Spinal cord (tissue), 10 donors: ENCODE results near the gene BAX. TPM values are rescaled to one million over a fixed set of nuclear protein-coding genes. Genes with fewer than 3 reads are reported as not detected.

Source experiments
- DNase-seq, 6 donors: peaks; one replicate each; pipeline versions ENCODE4 v3.0.0 to v3.0.0-alpha.2; 2013 to 2015; ENCODE audit warnings: low spot score in 6 of 6, low read depth in 4 of 6
- H3K27ac ChIP-seq: one replicate; pipeline ENCODE4 v1.5.1; 2013; ENCODE audit warnings: low read depth, low read length, control low read depth
- H3K27me3 ChIP-seq: one replicate; pipeline ENCODE4 v1.6.1; 2013; ENCODE audit warnings: low read length; ENCODE audit not compliant: control insufficient read depth, insufficient read depth
- H3K36me3 ChIP-seq: one replicate; pipeline ENCODE4 v1.6.1; 2013; ENCODE audit warnings: low read length; ENCODE audit not compliant: control insufficient read depth, insufficient read depth
- H3K4me1 ChIP-seq: one replicate; pipeline ENCODE4 v1.6.1; 2013; ENCODE audit warnings: low read length; ENCODE audit not compliant: control insufficient read depth, insufficient read depth
- H3K4me3 ChIP-seq: one replicate; pipeline ENCODE4 v1.5.1; 2013; ENCODE audit warnings: low read depth, low read length, control low read depth
- H3K9me3 ChIP-seq: one replicate; pipeline ENCODE4 v1.6.1; 2013; ENCODE audit warnings: low read length; ENCODE audit not compliant: control insufficient read depth, insufficient read depth
- WGBS: methylation state at CpG from one replicate; pipeline ENCODE4 v1.1.5; 2013; ENCODE audit warnings: missing lambda C conversion rate; ENCODE audit not compliant: insufficient coverage; 5-methylcytosine and 5-hydroxymethylcytosine counted together
- polyA plus RNA-seq, 2 donors: library from polyadenylated mRNA; unstranded; fragments of 120-200 nt; gene quantifications; one replicate each; pipeline ENCODE4 v1.2.1, GENCODE V29; 2013; ENCODE audit not compliant: insufficient read length in 2 of 2
- total RNA-seq, 2 donors: library from RNA; depleted of rRNA in 1 of 2; stranded (reverse); fragments of 120-200 nt in 1 of 2; fragments of >200 nt in 1 of 2; gene quantifications; one replicate each; pipeline versions ENCODE4 v1.2.3 to v1.2.4, GENCODE V29; 2013 to 2014
- donor health status: healthy.

The BAX gene
- total and polyA plus RNA-seq, 4 donors, result 23.5 to 91.3 (median 63.2) TPM

GRCh38 chr19:48966541-48967345 lies 12.1 kb downstream of the BAX start:
- no peak for DNase-seq
- Histone ChIP-seq H3K27ac (peak overlapping the region; percentile 90), H3K9me3 (no peaks in the 10 kb centered on the region), H3K4me1 (peaks cover 42% of the 10 kb centered on the region), H3K27me3 (no peaks in the 10 kb centered on the region), H3K36me3 (peaks cover 57% of the 10 kb centered on the region), H3K4me3 (peak overlapping the region; percentile 81)
- WGBS, result 100% methylated on average over 2 of the region's 10 CpGs

GRCh38 chr19:48967346-48968178 lies 12.9 kb downstream of the BAX start:
- WGBS, result 84% methylated on average over 8 of the region's 14 CpGs
- Histone ChIP-seq H3K9me3 (no peaks in the 10 kb centered on the region), H3K4me3 (no peak overlapping the region), H3K27ac (no peak overlapping the region), H3K4me1 (peaks cover 35% of the 10 kb centered on the region), H3K36me3 (peaks cover 55% of the 10 kb centered on the region), H3K27me3 (no peaks in the 10 kb centered on the region)
- no peak for DNase-seq

- peaks cover 55% of the 10 kb centered on the region for H3K36me3 ChIP-seq
- no peak for DNase-seq
- H3K27me3 ChIP-seq, result no peaks in the 10 kb centered on the region
- no peak overlapping the region for H3K27ac ChIP-seq
- no peak overlapping the region for H3K4me3 ChIP-seq
- peaks cover 32% of the 10 kb centered on the region for H3K4me1 ChIP-seq
- H3K9me3 ChIP-seq, result no peaks in the 10 kb centered on the region
- WGBS, result 91% methylated on average over 3 of the region's 4 CpGs
Measured at GRCh38 chr19:48968179-48968661, 13.5 kb downstream of the BAX start.

GRCh38 chr19:48968813-48969218 lies 14.1 kb downstream of the BAX start:
- peaks cover 26% of the 10 kb centered on the region for H3K4me1 ChIP-seq
- 94% methylated on average over 15 of the region's 15 CpGs for WGBS

DNA sequence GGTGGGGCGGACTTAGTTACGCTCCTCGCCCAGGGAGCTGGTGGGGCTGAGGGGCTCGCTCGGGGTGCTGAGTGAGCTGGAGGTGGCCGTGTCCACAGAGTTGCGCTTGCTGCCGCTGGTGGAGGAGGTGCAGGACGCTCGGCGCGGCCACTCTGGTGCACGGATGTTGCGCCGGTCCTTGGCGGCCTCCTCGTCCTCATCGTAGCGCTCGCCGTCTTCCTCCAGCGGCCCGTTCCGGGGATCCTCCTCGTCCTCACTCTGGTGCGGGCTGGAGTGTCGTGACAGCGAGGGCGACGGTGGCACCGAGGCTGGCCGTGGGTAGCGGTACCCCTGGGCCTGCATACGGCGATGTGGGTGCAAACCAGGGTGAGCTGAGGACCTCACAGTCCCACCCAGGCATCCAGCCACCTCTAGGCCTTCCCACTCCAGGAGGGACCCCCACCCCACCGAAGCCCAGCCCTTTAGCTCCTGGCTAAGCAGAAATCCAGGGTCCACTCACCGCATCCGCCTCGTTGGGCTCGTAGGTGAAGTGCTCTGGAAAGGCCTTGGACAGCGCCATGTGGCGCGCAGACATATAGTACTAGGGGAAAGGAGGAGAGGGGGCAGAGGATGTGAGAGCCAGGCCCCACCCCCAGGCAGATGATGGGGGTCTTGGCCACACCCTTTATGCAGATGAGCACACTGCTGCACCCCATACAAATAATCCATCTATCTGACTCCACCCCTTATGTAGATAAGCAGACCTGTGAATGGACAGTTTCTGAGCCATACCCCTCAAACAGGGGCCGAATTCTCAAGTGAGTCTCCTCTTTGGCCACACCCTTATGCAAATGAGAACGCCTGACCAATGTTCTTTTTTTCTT lies 14.8 kb downstream of the BAX start:
- 95% methylated on average over 38 of the region's 45 CpGs for WGBS
- peaks cover 20% of the 10 kb centered on the region for H3K4me1 ChIP-seq
- no peak overlapping the region for H3K27ac ChIP-seq
- DNase-seq, result no peak
- peaks cover 68% of the 10 kb centered on the region for H3K36me3 ChIP-seq
- H3K9me3 ChIP-seq, result no peaks in the 10 kb centered on the region
- no peak overlapping the region for H3K4me3 ChIP-seq
- no peaks in the 10 kb centered on the region for H3K27me3 ChIP-seq

More at GRCh38 chr19:48968813-48969218, 14.1 kb downstream of the BAX start:
- no peak for DNase-seq
- no peaks in the 10 kb centered on the region for H3K9me3 ChIP-seq
- H3K4me3 ChIP-seq, result no peak overlapping the region
- no peaks in the 10 kb centered on the region for H3K27me3 ChIP-seq
- H3K36me3 ChIP-seq, result peaks cover 61% of the 10 kb centered on the region
- H3K27ac ChIP-seq, result no peak overlapping the region

DNA sequence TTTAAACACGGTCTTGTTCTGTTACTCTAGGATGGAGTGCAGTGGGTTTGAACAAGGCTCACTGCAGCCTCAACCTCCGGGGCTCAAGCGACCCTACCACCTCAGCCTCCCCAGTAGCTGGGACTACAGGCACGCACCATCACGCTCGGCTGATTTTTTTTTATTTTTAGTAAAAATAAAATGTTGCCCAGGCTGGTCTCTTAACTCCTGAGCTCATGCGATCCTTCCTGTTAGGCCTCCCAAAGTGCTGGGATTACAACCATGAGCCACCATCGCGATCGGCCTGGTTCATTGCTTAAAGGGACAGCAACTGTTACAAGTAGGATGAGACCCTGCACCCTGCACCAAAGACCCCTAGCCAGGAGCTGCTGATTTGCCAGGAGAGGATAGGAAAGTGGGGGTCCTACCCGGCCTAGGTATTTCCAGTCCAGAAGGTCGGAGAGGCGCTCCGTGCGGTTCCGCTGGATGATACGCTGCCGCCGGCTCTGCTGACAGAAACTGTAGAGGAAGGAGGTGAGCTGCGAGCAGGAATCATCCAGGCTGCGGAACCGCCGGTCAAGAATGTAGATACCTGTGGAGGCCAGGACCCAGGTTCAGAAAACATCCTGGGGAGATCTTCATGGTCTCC lies 15.6 kb downstream of the BAX start:
- Histone ChIP-seq H3K4me1 (peaks cover 16% of the 10 kb centered on the region), H3K27me3 (no peaks in the 10 kb centered on the region), H3K4me3 (no peak overlapping the region), H3K36me3 (peaks cover 73% of the 10 kb centered on the region), H3K9me3 (no peaks in the 10 kb centered on the region), H3K27ac (no peak overlapping the region)
- no peak for DNase-seq
- 95% methylated on average over 20 of the region's 23 CpGs for WGBS

GRCh38 chr19:48970923-48971395 lies 16.3 kb downstream of the BAX start:
- Histone ChIP-seq H3K36me3 (peaks cover 73% of the 10 kb centered on the region), H3K27me3 (no peaks in the 10 kb centered on the region), H3K27ac (no peak overlapping the region), H3K4me1 (peaks cover 14% of the 10 kb centered on the region), H3K9me3 (no peaks in the 10 kb centered on the region), H3K4me3 (no peak overlapping the region)
- 13% methylated on average over 14 of the region's 19 CpGs for WGBS
- DNase-seq, result peak in 4 of 6 donors; percentile 77 to 94 (median 86)

GRCh38 chr19:48975947-48976847 lies 21.5 kb downstream of the BAX start:
- Histone ChIP-seq H3K36me3 (peaks cover 66% of the 10 kb centered on the region), H3K4me3 (no peak overlapping the region), H3K27ac (no peak overlapping the region), H3K4me1 (no peaks in the 10 kb centered on the region), H3K9me3 (no peaks in the 10 kb centered on the region), H3K27me3 (no peaks in the 10 kb centered on the region)
- WGBS, result 77% methylated on average over 7 of the region's 13 CpGs
- peak in 2 of 6 donors; percentile 65 to 88 for DNase-seq
